ENCODE measurements around the gene GPR152.

Gene GPR152

DNA sequence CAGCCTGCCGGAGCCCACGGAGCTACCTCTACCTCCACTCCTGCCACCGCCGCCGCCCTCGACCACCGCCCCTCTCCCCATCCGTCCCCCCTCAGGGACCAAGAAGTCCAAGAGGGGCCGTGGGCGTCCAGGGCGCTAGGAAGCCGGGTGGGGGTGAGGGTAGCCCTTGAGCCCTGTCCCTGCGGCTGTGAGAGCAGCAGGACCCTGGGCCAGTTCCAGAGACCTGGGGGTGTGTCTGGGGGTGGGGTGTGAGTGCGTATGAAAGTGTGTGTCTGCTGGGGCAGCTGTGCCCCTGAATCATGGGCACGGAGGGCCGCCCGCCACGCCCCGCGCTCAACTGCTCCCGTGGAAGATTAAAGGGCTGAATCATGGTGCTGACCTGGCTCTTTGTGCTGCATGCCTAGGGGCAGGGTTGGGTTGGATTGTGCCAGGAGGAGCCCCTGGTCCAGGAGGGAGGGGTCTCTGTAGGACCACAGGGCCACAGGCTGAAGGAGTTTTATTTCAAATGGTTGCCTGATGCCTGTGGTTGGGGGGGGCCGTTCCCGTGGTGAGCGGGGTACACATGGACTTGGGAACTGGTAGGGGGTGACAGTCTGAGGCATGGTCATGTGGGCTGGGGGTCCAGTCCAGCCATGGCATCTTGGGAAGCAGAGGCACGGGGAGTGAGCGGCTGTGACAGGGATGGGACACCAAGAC, 17.4 kb downstream of the GPR152 start:
- Histone ChIP-seq H2BK120ac (ENCODE audit: low read depth, low read length) (no peak overlapping the region), H3K4me3 (ENCODE audit: low read length in 2 of 2) (peak overlapping the region in 1 of 2 donors; percentile 6), H3K4ac (ENCODE audit: low read length) (no peak overlapping the region), H3K27me3 (ENCODE audit: control insufficient read depth in 3 of 3, insufficient read depth in 3 of 3, low read depth in 1 of 3, low read length in 3 of 3) (peaks cover 0 to 1% (median 0%) of the 10 kb centered on the region in 3 experiments), H3K23ac (ENCODE audit: low read depth, low read length, poor library complexity) (no peak overlapping the region), H3K27ac (replicated peaks; ENCODE audit: low read length) (no peak overlapping the region), H3K9me3 (replicated peaks in 1 of 2; ENCODE audit: control insufficient read depth in 2 of 2, insufficient read depth in 1 of 2, low read depth in 1 of 2, low read length in 2 of 2) (no peaks in the 10 kb centered on the region), H3K4me1 (ENCODE audit: control insufficient read depth in 2 of 2, insufficient read depth in 1 of 2, low read depth in 1 of 2, low read length in 2 of 2) (no peaks in the 10 kb centered on the region), H4K91ac (ENCODE audit: low read depth, low read length, poor library complexity) (no peak overlapping the region), H3K14ac (ENCODE audit: low read length) (no peak overlapping the region), H2AFZ (ENCODE audit: low read length) (no peak overlapping the region), H3K79me1 (ENCODE audit: low read depth, low read length) (peaks cover 2% of the 10 kb centered on the region), H2BK12ac (ENCODE audit: low read length) (no peak overlapping the region), H3K4me2 (ENCODE audit: insufficient read depth, low read length, poor library complexity, severe bottlenecking) (no peak overlapping the region), H2BK15ac (ENCODE audit: low read length) (no peak overlapping the region), H2AK5ac (ENCODE audit: low read depth, low read length) (no peak overlapping the region), H3K36me3 (replicated peaks in 1 of 2; ENCODE audit: control insufficient read depth in 2 of 2, insufficient read depth in 2 of 2, low read length in 2 of 2) (peaks cover 39 to 79% of the 10 kb centered on the region in 2 donors), H4K8ac (ENCODE audit: low read depth, low read length) (no peak overlapping the region), H3K9ac (ENCODE audit: low read depth, low read length, poor library complexity) (no peak overlapping the region), H3K18ac (ENCODE audit: low read length) (no peak overlapping the region), H2BK5ac (ENCODE audit: low read length) (no peak overlapping the region)
- WGBS, 2 donors (ENCODE audit: extremely low coverage in 2 of 2, insufficient read length in 2 of 2, insufficient replicate concordance in 1 of 2): no CpG with 5 or more reads among the region's 26 CpGs
- no peak for DNase-seq (ENCODE audit: low spot score)

DNA sequence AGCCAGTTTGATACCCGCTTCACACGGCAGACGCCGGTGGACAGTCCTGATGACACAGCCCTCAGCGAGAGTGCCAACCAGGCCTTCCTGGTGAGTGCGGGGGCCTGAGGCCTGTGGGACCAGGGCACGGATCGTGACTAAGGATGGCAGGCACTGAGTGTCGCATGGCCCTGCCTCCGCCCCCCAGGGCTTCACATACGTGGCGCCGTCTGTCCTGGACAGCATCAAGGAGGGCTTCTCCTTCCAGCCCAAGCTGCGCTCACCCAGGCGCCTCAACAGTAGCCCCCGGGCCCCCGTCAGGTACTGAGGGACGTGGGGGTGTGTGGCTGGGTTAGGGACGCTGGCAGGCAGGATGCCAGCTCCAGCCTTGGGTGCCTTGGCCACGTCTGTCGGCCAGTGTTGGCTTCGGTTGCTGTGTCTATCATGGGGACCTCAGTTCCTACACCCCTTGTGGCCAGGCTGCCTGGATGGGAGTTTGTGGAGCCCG, 18.1 kb downstream of the GPR152 start:
- WGBS, 2 donors (ENCODE audit: extremely low coverage in 2 of 2, insufficient read length in 2 of 2, insufficient replicate concordance in 1 of 2): no CpG with 5 or more reads among the region's 23 CpGs
- peak overlapping the region; percentile 35 for H2BK5ac ChIP-seq (ENCODE audit: low read length)

DNA sequence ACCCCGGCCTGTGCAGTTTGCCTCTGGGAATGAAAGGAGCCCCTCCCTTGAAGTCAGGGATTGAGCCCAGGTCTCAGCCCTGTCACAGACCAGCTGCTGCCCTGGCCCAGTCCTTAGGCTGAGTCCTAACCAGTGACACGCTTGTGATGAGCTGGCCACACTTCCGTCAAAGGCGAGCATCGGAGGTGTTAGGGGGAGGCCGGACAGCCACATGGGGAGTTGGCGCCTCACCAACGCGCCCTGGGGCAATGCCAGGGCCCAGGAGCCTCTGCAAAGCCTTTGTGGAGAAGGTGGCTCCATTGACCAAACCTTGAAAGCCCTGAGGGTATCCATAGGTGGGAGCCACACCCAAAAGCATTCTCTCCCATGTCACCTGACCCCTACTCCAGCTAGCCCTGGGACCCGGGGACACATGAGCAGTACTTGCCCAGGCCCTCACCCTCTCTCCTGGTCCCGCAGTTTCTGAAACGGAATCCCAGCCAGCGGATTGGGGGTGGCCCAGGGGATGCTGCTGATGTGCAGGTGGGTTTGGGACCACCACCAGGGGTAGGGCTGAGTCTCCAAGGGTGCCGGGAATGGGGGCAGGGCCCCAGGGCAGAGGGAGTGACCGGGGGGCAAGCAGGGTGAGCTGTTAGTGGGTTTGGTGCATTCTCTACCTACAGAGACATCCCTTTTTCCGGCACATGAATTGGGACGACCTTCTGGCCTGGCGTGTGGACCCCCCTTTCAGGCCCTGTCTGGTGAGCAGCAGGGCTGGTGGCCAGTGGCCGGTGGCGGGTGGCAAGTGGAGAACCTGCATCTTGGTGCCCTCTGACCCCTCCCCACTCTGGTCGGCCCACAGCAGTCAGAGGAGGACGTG, 18.8 kb downstream of the GPR152 start:
- Histone ChIP-seq H4K8ac (ENCODE audit: low read depth, low read length) (no peak overlapping the region), H2AFZ (ENCODE audit: low read length) (no peak overlapping the region), H3K27ac (replicated peaks; ENCODE audit: low read length) (no peak overlapping the region), H3K18ac (ENCODE audit: low read length) (no peak overlapping the region), H3K36me3 (replicated peaks in 1 of 2; ENCODE audit: control insufficient read depth in 2 of 2, insufficient read depth in 2 of 2, low read length in 2 of 2) (peaks cover 34 to 74% of the 10 kb centered on the region in 2 donors), H3K4me1 (ENCODE audit: control insufficient read depth in 2 of 2, insufficient read depth in 1 of 2, low read depth in 1 of 2, low read length in 2 of 2) (peaks cover 5 to 7% of the 10 kb centered on the region in 2 donors), H4K91ac (ENCODE audit: low read depth, low read length, poor library complexity) (no peak overlapping the region), H2AK5ac (ENCODE audit: low read depth, low read length) (peak overlapping the region; percentile 13), H3K14ac (ENCODE audit: low read length) (no peak overlapping the region), H3K9me3 (replicated peaks in 1 of 2; ENCODE audit: control insufficient read depth in 2 of 2, insufficient read depth in 1 of 2, low read depth in 1 of 2, low read length in 2 of 2) (no peaks in the 10 kb centered on the region), H3K9ac (ENCODE audit: low read depth, low read length, poor library complexity) (peak overlapping the region; percentile 44), H3K4me2 (ENCODE audit: insufficient read depth, low read length, poor library complexity, severe bottlenecking) (no peak overlapping the region), H2BK5ac (ENCODE audit: low read length) (peak overlapping the region; percentile 39), H2BK120ac (ENCODE audit: low read depth, low read length) (no peak overlapping the region), H3K4ac (ENCODE audit: low read length) (no peak overlapping the region), H3K79me1 (ENCODE audit: low read depth, low read length) (peaks cover 5% of the 10 kb centered on the region), H3K27me3 (ENCODE audit: control insufficient read depth in 3 of 3, insufficient read depth in 3 of 3, low read depth in 1 of 3, low read length in 3 of 3) (no peaks in the 10 kb centered on the region), H2BK12ac (ENCODE audit: low read length) (no peak overlapping the region), H3K4me3 (ENCODE audit: low read length in 2 of 2) (no peak overlapping the region), H2BK15ac (ENCODE audit: low read length) (no peak overlapping the region), H3K23ac (ENCODE audit: low read depth, low read length, poor library complexity) (no peak overlapping the region)
- no peak for DNase-seq (ENCODE audit: low spot score)
- no CpG with 5 or more reads among the region's 22 CpGs for WGBS, 2 donors (ENCODE audit: extremely low coverage in 2 of 2, insufficient read length in 2 of 2, insufficient replicate concordance in 1 of 2)

More for the DNA sequence above, 18.1 kb downstream of the GPR152 start:
- peak overlapping the region; percentile 13 for H2AK5ac ChIP-seq (ENCODE audit: low read depth, low read length)
- peaks cover 0 to under 1% (median 0%) of the 10 kb centered on the region in 3 experiments for H3K27me3 ChIP-seq (ENCODE audit: control insufficient read depth in 3 of 3, insufficient read depth in 3 of 3, low read depth in 1 of 3, low read length in 3 of 3)
- no peak overlapping the region for H3K14ac ChIP-seq (ENCODE audit: low read length)
- no peak overlapping the region for H4K91ac ChIP-seq (ENCODE audit: low read depth, low read length, poor library complexity)
- no peak for DNase-seq (ENCODE audit: low spot score)
- H4K8ac ChIP-seq (ENCODE audit: low read depth, low read length): no peak overlapping the region
- H3K79me1 ChIP-seq (ENCODE audit: low read depth, low read length): peaks cover 2% of the 10 kb centered on the region
- no peak overlapping the region for H3K27ac ChIP-seq (replicated peaks; ENCODE audit: low read length)
- H2BK15ac ChIP-seq (ENCODE audit: low read length): no peak overlapping the region
- H3K4me1 ChIP-seq (ENCODE audit: control insufficient read depth in 2 of 2, insufficient read depth in 1 of 2, low read depth in 1 of 2, low read length in 2 of 2): peaks cover under 1 to 1% of the 10 kb centered on the region in 2 donors
- H3K9me3 ChIP-seq (replicated peaks in 1 of 2; ENCODE audit: control insufficient read depth in 2 of 2, insufficient read depth in 1 of 2, low read depth in 1 of 2, low read length in 2 of 2): no peaks in the 10 kb centered on the region
- peak overlapping the region; percentile 53 for H3K4ac ChIP-seq (ENCODE audit: low read length)
- H3K9ac ChIP-seq (ENCODE audit: low read depth, low read length, poor library complexity): peak overlapping the region; percentile 44
- H3K18ac ChIP-seq (ENCODE audit: low read length): no peak overlapping the region
- H2AFZ ChIP-seq (ENCODE audit: low read length): no peak overlapping the region
- peak overlapping the region; percentile 31 for H3K23ac ChIP-seq (ENCODE audit: low read depth, low read length, poor library complexity)
- H2BK120ac ChIP-seq (ENCODE audit: low read depth, low read length): no peak overlapping the region
- peak overlapping the region; percentile 73 for H2BK12ac ChIP-seq (ENCODE audit: low read length)
- H3K36me3 ChIP-seq (replicated peaks in 1 of 2; ENCODE audit: control insufficient read depth in 2 of 2, insufficient read depth in 2 of 2, low read length in 2 of 2): peaks cover 37 to 78% of the 10 kb centered on the region in 2 donors
- no peak overlapping the region for H3K4me3 ChIP-seq (ENCODE audit: low read length in 2 of 2)
- H3K4me2 ChIP-seq (ENCODE audit: insufficient read depth, low read length, poor library complexity, severe bottlenecking): no peak overlapping the region
